Trophoblast cell (in vitro differentiated cells and primary cell): ENCODE results near the gene KIAA0513.

Experiments
- DNase-seq, 2 donors: peaks; one replicate each; pipeline ENCODE4 v3.0.0-alpha.2; 2016
- H2AFZ ChIP-seq: 2 replicates; pipeline ENCODE4 v1.6.1; 2013; ENCODE audit warnings: low read length, moderate library complexity, mild to moderate bottlenecking; ENCODE audit not compliant: insufficient read depth, poor library complexity
- H2AK5ac ChIP-seq: 2 replicates; pipeline ENCODE4 v1.6.1; 2013; ENCODE audit warnings: mild to moderate bottlenecking, low read length
- H2BK120ac ChIP-seq: 2 replicates; pipeline ENCODE4 v1.6.1; 2013; ENCODE audit warnings: low read length, mild to moderate bottlenecking, moderate library complexity; ENCODE audit not compliant: insufficient read depth, poor library complexity
- H2BK12ac ChIP-seq: 2 replicates; pipeline ENCODE4 v1.6.1; 2013; ENCODE audit warnings: mild to moderate bottlenecking, low read length, moderate library complexity
- H2BK5ac ChIP-seq: 2 replicates; pipeline ENCODE4 v1.6.1; 2013; ENCODE audit warnings: low read length, low read depth, moderate library complexity, mild to moderate bottlenecking; ENCODE audit not compliant: poor library complexity
- H3K14ac ChIP-seq: 2 replicates; pipeline ENCODE4 v1.6.1; 2013; ENCODE audit warnings: mild to moderate bottlenecking, low read length
- H3K18ac ChIP-seq: 2 replicates; pipeline ENCODE4 v1.6.1; 2013; ENCODE audit warnings: mild to moderate bottlenecking, low read length
- H3K23ac ChIP-seq: 2 replicates; pipeline ENCODE4 v1.6.1; 2013; ENCODE audit warnings: low read length
- H3K27ac ChIP-seq: 2 replicates; pipeline ENCODE4 v1.5.1; 2013; ENCODE audit warnings: low read depth, mild to moderate bottlenecking, inconsistent platforms, low read length, moderate library complexity
- H3K27me3 ChIP-seq: 2 replicates; pipeline ENCODE4 v1.6.1; 2013; ENCODE audit warnings: inconsistent platforms, mild to moderate bottlenecking, low read length, moderate library complexity; ENCODE audit not compliant: insufficient read depth
- H3K36me3 ChIP-seq, 2 experiments: 1 replicate in 1 of 2; 2 replicates in 1 of 2; pipeline ENCODE4 v1.6.1; 2013; ENCODE audit warnings: low read length in 2 of 2, mild to moderate bottlenecking in 2 of 2, moderate library complexity in 1 of 2; ENCODE audit not compliant: insufficient read depth in 2 of 2, control insufficient read depth in 1 of 2
- H3K4ac ChIP-seq: 2 replicates; pipeline ENCODE4 v1.6.1; 2013; ENCODE audit warnings: low read depth, mild to moderate bottlenecking, low read length, moderate library complexity
- H3K4me1 ChIP-seq, 2 experiments: 1 replicate in 1 of 2; 2 replicates in 1 of 2; pipeline ENCODE4 v1.6.1; 2013; ENCODE audit warnings: low read length in 2 of 2, mild to moderate bottlenecking in 2 of 2, moderate library complexity in 1 of 2; ENCODE audit not compliant: insufficient read depth in 2 of 2, control insufficient read depth in 1 of 2
- H3K4me2 ChIP-seq: 2 replicates; pipeline ENCODE4 v1.6.1; 2013; ENCODE audit warnings: inconsistent platforms, mild to moderate bottlenecking, low read length, moderate library complexity
- H3K4me3 ChIP-seq: 2 replicates; pipeline ENCODE4 v1.5.1; 2013; ENCODE audit warnings: mild to moderate bottlenecking, low read depth, low read length, inconsistent platforms
- H3K79me1 ChIP-seq: one replicate; pipeline ENCODE4 v1.6.1; 2013; ENCODE audit warnings: low read length
- H3K79me2 ChIP-seq: 2 replicates; pipeline ENCODE4 v1.6.1; 2013; ENCODE audit warnings: low read length, mild to moderate bottlenecking; ENCODE audit not compliant: control insufficient read depth, insufficient read depth, poor library complexity
- H3K9ac ChIP-seq: 2 replicates; pipeline ENCODE4 v1.6.1; 2013; ENCODE audit warnings: mild to moderate bottlenecking, low read length
- H3K9me3 ChIP-seq: 2 replicates; pipeline ENCODE4 v1.6.1; 2013; ENCODE audit warnings: low read depth, mild to moderate bottlenecking, control low read depth, inconsistent platforms, low read length; ENCODE audit not compliant: insufficient read depth
- H4K12ac ChIP-seq: 2 replicates; pipeline ENCODE4 v1.6.1; 2013; ENCODE audit warnings: low read depth, mild to moderate bottlenecking, low read length, moderate library complexity
- H4K8ac ChIP-seq: 2 replicates; pipeline ENCODE4 v1.6.1; 2013; ENCODE audit warnings: low read depth, mild to moderate bottlenecking, low read length, moderate library complexity
- H4K91ac ChIP-seq: one replicate; pipeline ENCODE4 v1.6.1; 2013; ENCODE audit warnings: low read depth, mild to moderate bottlenecking, low read length, moderate library complexity
- WGBS: extraction: QIAGEN DNeasy Blood & Tissue Kit; methylation state at CpG from one replicate; pipeline ENCODE4 v1.1.7; 2013; ENCODE audit warnings: missing lambda C conversion rate; ENCODE audit not compliant: insufficient read length, insufficient coverage; ENCODE audit errors: extremely low coverage; 5-methylcytosine and 5-hydroxymethylcytosine counted together

Gene KIAA0513

GRCh38 chr16:85010446-85010930 lies 17.1 kb upstream of the KIAA0513 start:
- peak overlapping the region; percentile 91 for H3K4me2 ChIP-seq
- H2AFZ ChIP-seq, result no peak overlapping the region
- H2BK12ac ChIP-seq, result no peak overlapping the region
- no peaks in the 10 kb centered on the region for H3K27me3 ChIP-seq
- no peak overlapping the region for H4K12ac ChIP-seq
- peaks cover 11% of the 10 kb centered on the region in 2 experiments for H3K4me1 ChIP-seq
- H4K8ac ChIP-seq, result no peak overlapping the region
- peak overlapping the region; percentile 87 for H3K4me3 ChIP-seq
- H3K18ac ChIP-seq, result no peak overlapping the region
- no peak overlapping the region for H3K27ac ChIP-seq
- WGBS, result no CpG with 5 or more reads among the region's 9 CpGs
- H2AK5ac ChIP-seq, result no peak overlapping the region
- no peaks in the 10 kb centered on the region for H3K9me3 ChIP-seq
- no peak overlapping the region for H2BK120ac ChIP-seq
- peak overlapping the region; percentile 87 for H3K4ac ChIP-seq
- DNase-seq, result no peak
- no peaks in the 10 kb centered on the region for H3K36me3 ChIP-seq
- no peak overlapping the region for H3K14ac ChIP-seq
- H3K9ac ChIP-seq, result peak overlapping the region; percentile 78
- peaks cover 7% of the 10 kb centered on the region for H3K79me1 ChIP-seq
- H2BK5ac ChIP-seq, result no peak overlapping the region
- H4K91ac ChIP-seq, result no peak overlapping the region
- H3K79me2 ChIP-seq, result peaks cover 10% of the 10 kb centered on the region
- H3K23ac ChIP-seq, result no peak overlapping the region

GRCh38 chr16:85010931-85011845 lies 16.4 kb upstream of the KIAA0513 start, which contains the start of gene ZDHHC7:
ZDHHC7 (minus strand) TSS chr16:85011535; CDS start chr16:84990618, 20,917 bp downstream.
- DNase-seq, result peak; percentile 89 to 91
- Histone ChIP-seq H3K23ac (no peak within 1 kb of the TSS), H2BK5ac (peak within 1 kb of the TSS; percentile 80), H2BK12ac (no peak within 1 kb of the TSS), H3K27ac (peak within 1 kb of the TSS; percentile 89), H3K9me3 (no peaks in the 10 kb centered on the region), H4K91ac (peak within 1 kb of the TSS; percentile 89), H3K4me2 (peak within 1 kb of the TSS; percentile 91), H3K4me1 (peaks cover 6% of the 10 kb centered on the region in 2 experiments), H3K36me3 (no peaks in the 10 kb centered on the region), H3K79me1 (peaks cover 8% of the 10 kb centered on the region), H2BK120ac (peak within 1 kb of the TSS; percentile 90), H3K9ac (peak within 1 kb of the TSS; percentile 96), H3K4ac (peak within 1 kb of the TSS; percentile 87), H3K18ac (peak within 1 kb of the TSS; percentile 87), H3K14ac (peak within 1 kb of the TSS; percentile 85), H3K4me3 (peak within 1 kb of the TSS; percentile 87), H4K12ac (peak within 1 kb of the TSS; percentile 93), H2AK5ac (peak within 1 kb of the TSS; percentile 55), H4K8ac (peak within 1 kb of the TSS; percentile 99), H3K27me3 (no peaks in the 10 kb centered on the region), H3K79me2 (peaks cover 10% of the 10 kb centered on the region), H2AFZ (peak within 1 kb of the TSS; percentile 94)
- WGBS, result no CpG with 5 or more reads among the region's 86 CpGs

GRCh38 chr16:85011846-85012284 lies 15.7 kb upstream of the KIAA0513 start:
- Histone ChIP-seq H3K18ac (peak overlapping the region; percentile 87), H2BK5ac (peak overlapping the region; percentile 80), H2BK120ac (peak overlapping the region; percentile 90), H3K4me3 (peak overlapping the region; percentile 87), H3K23ac (no peak overlapping the region), H3K36me3 (no peaks in the 10 kb centered on the region), H2BK12ac (no peak overlapping the region), H4K91ac (peak overlapping the region; percentile 89), H3K4me1 (peaks cover 6% of the 10 kb centered on the region in 2 experiments), H3K27ac (peak overlapping the region; percentile 89), H3K9me3 (no peaks in the 10 kb centered on the region), H3K14ac (peak overlapping the region; percentile 85), H2AK5ac (peak overlapping the region; percentile 2), H3K79me1 (peaks cover 8% of the 10 kb centered on the region), H3K9ac (peak overlapping the region; percentile 96), H4K8ac (peak overlapping the region; percentile 99), H3K79me2 (peaks cover 10% of the 10 kb centered on the region), H4K12ac (peak overlapping the region; percentile 93), H3K27me3 (no peaks in the 10 kb centered on the region), H3K4ac (peak overlapping the region; percentile 71), H3K4me2 (peak overlapping the region; percentile 91), H2AFZ (peak overlapping the region; percentile 14)
- no CpG with 5 or more reads among the region's 17 CpGs for WGBS
- DNase-seq, result no peak

- H4K8ac ChIP-seq, result no peak overlapping the region
- WGBS, result no CpG with 5 or more reads among the region's 2 CpGs
Measured at GRCh38 chr16:85014311-85014710, 13.3 kb upstream of the KIAA0513 start.

More at GRCh38 chr16:85014311-85014710, 13.3 kb upstream of the KIAA0513 start:
- peaks cover 8% of the 10 kb centered on the region for H3K79me1 ChIP-seq
- no peaks in the 10 kb centered on the region for H3K27me3 ChIP-seq
- H3K4ac ChIP-seq, result no peak overlapping the region
- no peak overlapping the region for H3K4me3 ChIP-seq
- H3K9ac ChIP-seq, result no peak overlapping the region
- no peaks in the 10 kb centered on the region for H3K9me3 ChIP-seq
- no peak overlapping the region for H4K12ac ChIP-seq
- no peak overlapping the region for H3K4me2 ChIP-seq
- no peak overlapping the region for H3K14ac ChIP-seq
- H2AFZ ChIP-seq, result no peak overlapping the region
- peaks cover 6% of the 10 kb centered on the region in 2 experiments for H3K4me1 ChIP-seq
- no peak for DNase-seq
- H2BK120ac ChIP-seq, result no peak overlapping the region
- H2BK5ac ChIP-seq, result no peak overlapping the region
- H4K91ac ChIP-seq, result no peak overlapping the region
- H2BK12ac ChIP-seq, result no peak overlapping the region
- no peak overlapping the region for H3K23ac ChIP-seq
- no peak overlapping the region for H3K18ac ChIP-seq
- H2AK5ac ChIP-seq, result no peak overlapping the region
- H3K36me3 ChIP-seq, result no peaks in the 10 kb centered on the region
- H3K27ac ChIP-seq, result no peak overlapping the region
- H3K79me2 ChIP-seq, result peaks cover 8% of the 10 kb centered on the region
